GM19452 (cell line): Measurements from ENCODE around the gene RNF41.
"Not testable (repeated sequence)": the region's sequence is repeated elsewhere in the genome, so short reads cannot be mapped to it uniquely, and the experiment has no call there.

Experiments
- ATAC-seq: cut with Tn5 transposase; IDR thresholded peaks from one replicate; pipeline ENCODE4 v1.9.1; 2021; ENCODE audit not compliant: unreplicated experiment

RNF41 gene

DNA sequence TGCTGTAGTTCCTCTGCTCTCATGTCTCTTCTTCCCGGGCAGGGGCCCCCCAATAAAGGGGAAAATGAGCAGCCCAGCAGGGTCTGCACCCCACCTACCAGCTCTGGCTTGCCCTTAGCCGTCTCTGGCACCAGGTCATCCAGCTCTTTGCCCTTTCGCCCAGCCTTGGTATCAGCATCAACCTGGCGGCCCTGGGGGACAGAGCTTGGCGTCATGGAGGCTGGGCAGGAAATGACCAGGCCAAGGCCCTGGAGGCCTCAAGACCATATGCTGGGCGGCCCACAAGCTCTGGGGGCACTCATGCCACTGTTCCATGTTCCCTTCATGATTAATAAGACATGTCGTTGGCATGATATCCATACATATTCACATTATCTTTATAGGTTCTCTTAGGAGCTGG lies 48.9 kb downstream of the RNF41 start:
- ATAC-seq, result no peak

- no peak for ATAC-seq
Measured at GRCh38 chr12:56169229-56169759, 52.4 kb downstream of the RNF41 start.

- no peak for ATAC-seq
Measured at GRCh38 chr12:56165369-56165768, 56.4 kb downstream of the RNF41 start.

GRCh38 chr12:56164345-56164729 lies 57.4 kb downstream of the RNF41 start:
- ATAC-seq, result no peak

- ATAC-seq, result no peak
Measured at GRCh38 chr12:56163533-56164344, 58.0 kb downstream of the RNF41 start.

DNA sequence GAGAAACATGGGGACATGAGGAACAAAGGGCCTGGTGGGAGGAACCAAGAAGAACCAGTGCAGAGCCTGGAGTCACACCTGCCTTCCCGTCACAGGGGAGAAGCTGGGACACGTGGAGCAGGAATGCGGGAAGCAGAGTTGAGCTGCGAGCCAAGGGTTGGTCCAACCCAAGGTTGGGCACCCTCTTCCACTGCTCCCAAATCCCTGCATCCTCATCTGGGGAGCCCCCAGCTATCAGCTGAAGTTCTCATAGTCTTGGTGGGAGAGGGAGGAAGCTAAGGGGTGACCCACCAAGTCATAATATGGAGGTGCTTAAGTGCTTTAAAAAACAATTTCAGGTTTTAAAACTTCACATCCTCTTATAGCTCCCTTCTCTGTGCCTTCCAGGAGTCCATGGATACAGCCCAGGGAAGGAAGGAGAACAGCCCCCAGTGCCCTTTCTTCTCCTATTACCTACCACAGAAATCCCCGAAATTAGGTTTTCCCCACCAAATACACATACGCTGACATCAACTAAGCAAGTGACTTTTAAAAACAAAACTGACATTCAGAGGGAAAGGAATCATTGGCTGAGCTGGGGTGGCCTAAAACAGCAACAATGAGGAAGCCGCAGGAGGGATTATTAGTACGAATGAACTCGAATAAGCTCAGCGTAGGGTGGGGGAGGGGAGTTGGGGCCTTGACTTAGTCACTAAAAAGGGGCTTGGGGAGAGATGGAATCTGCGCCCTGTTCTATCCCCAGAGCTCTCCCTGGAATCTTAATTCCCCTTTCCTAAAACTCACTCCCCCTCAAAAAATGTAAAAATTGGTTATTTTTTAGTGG lies 59.0 kb downstream of the RNF41 start:
- no peak for ATAC-seq

- ATAC-seq, result no peak
Measured at GRCh38 chr12:56161690-56162351, 59.9 kb downstream of the RNF41 start.

DNA sequence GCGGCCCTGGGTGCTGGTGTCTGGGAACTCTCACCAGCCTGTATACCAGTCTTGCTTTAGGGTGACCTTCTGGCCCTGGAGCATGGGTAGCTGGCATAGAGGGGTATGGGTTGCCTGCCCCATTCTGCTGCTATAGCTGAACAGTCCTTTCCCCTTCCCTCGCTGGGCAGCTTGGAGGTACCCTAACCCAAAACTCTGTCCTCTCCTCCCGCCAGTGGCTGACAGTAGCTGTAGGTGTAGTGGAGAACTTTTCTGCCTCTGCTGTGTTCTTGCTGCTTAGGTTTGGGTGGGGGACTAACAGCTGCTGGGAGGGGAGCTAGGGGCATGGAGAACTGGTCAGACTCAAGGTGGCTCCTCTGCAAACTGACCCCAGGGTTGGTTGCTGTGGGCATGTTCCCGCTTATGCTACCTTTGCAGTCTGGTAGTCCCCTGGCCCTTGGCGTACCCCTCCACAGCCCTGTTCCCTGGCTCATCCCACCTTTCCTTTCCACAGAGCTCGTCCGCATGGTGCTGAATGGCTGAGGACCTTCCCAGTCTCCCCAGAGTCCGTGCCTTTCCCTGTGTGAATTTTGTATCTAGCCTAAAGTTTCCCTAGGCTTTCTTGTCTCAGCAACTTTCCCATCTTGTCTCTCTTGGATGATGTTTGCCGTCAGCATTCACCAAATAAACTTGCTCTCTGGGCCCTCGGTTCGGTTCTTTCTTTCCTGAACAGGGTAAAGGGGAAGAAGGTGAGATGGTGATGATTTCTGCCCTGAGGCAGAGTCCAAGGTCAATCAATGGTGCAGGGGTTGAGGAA lies 60.6 kb downstream of the RNF41 start:
- no peak for ATAC-seq

GRCh38 chr12:56160193-56160763 lies 61.4 kb downstream of the RNF41 start:
- ATAC-seq, result no peak

GRCh38 chr12:56159482-56160192 lies 62.1 kb downstream of the RNF41 start:
- ATAC-seq, result no peak

DNA sequence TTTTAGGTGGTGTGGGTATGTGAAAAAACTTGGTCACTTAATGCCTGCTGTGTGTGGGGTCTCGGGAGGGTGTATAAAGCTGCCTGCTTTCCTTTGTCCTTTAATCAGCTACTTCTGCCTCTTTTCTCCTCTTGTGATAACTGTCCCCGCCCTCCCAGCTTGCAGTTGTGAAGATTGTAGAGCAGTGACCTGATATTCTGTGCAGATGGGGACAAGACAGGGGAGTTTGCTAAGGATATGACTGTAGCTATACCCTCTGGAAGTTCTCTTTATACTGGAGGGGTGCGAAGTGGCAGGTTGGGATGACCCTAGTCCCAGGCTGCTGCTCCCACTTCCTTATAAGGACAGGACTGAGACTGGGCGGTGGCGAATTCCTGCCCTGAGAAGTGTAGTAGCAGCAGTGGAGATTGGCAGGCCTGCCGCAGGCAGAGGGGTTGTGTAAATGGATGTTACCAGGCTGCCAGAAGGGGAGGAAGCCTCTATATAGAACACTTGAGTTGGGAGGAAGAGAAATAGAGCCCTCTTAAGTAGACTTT lies 62.7 kb downstream of the RNF41 start:
- ATAC-seq, result no peak

DNA sequence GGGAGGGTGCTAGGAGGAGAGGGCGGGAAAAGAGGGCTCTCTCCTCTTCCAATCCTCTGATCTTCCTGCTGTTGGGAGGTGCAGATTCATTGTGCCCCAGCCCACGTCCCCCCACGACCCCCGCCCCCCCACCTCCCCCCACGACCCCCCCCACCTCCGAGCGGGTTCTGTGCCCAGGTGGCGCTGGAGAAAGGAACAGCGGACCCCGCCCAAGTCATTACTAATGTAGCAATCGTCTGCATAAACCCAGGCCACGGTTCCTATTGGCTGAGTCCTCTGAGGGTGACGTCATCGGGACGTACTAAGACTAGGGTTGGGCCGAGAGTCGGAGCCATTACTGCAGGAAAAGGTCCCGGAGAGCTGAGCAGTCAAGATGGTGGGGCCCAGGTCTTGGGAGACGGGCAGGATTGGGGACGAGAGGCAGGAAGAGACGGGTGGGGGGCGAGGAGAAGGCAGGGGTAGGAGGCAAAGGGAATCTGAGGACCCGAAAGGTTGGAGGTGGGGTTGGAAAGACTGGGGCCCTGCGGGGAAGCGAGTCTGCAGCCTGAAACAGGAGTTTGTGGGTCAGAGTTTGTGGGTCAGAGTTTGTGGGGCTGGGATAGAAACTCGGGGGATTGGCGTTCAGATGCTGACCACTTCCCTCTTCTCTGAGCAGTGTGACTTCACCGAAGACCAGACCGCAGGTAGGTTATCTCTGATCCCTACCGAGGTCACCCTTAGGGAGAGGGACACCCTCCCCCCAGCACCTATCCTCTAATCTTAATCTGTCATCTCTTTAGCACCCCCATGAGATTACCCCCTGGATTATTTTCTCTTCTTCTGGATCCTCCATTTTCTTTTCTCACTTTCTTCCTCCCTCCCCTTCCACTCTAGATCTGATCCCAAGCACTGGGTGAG lies 63.4 kb downstream of the RNF41 start, which contains the start of gene MYL6:
MYL6 (plus strand) TSS at position 331 of the 897 bp plus-strand sequence; CDS start at position 374, 43 bp downstream.
- peak; percentile 76 for ATAC-seq

DNA sequence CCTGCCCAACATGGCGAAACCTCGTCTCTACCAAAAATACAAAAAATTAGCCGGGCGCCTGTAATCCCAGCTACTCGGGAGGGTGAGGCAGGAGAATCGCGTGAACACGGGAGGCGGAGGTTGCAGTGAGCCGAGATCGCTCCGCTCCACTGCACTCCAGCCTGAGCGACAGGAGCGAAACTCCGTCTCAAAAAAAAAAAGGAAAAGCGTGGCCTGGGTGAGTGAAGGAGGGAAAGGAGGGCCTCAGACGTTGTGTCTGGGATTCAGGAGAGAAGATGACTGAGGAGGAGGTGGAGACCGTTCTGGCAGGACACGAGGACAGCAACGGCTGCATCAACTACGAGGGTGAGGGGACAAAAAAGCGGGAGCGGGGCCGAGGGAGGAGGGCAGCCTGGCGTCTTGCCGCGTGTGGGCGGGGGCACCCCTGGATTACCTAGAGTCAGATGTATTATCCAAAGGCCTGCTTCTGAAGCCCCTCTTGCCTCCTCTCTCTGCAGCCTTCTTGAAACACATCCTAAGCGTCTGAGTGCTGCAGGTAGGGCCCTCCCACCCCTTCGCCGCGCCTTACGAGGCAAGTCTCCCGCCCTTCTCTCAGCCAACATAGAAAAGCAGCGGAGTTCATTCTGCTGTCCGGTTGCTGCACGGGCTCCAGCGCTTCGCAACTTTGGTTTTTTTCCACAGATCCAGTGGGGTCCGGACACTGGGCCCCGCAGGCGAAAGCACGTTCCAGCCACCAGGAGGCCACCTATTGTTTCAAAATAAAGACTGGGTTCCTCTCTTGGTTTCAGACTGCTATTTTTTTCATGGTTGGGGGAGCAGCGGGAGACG lies 64.3 kb downstream of the RNF41 start:
- ATAC-seq, result no peak

DNA sequence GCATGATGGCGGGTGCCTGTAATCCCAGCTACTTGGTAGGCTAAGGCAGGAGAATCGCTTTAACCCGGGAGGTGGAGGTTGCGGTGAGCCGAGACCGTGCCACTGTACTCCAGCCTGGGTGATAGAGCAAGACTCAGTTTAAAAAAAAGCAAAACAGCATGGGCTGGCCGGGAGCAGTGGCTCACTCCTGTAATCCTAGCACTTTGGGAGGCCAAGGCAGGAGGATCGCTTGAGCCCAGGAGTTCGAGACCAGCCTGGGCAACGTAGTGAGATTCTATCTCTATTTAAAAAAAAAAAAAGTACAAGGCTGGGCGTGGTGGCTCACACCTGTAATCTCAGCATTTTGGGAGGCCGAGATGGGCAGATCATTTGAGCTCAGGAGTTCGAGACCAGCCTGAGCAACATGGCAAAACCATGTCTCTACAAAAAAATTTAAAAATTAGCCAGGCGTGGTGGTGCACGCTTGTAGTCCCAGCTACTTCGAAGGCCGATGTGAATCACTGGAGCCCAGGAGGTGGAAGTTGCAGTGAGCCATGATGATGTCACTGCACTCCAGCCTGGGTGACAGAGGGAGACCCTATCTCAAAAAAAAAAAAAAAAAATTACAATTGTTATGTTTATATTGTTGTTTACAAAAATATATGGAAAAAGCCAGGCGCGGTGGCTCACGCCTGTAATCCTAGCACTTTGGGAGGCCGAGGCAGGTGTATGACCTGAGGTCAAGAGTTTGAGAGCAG lies 65.1 kb downstream of the RNF41 start:
- ATAC-seq, result not testable (repeated sequence)

GRCh38 chr12:56155256-56155845 lies 66.4 kb downstream of the RNF41 start:
- no peak for ATAC-seq

DNA sequence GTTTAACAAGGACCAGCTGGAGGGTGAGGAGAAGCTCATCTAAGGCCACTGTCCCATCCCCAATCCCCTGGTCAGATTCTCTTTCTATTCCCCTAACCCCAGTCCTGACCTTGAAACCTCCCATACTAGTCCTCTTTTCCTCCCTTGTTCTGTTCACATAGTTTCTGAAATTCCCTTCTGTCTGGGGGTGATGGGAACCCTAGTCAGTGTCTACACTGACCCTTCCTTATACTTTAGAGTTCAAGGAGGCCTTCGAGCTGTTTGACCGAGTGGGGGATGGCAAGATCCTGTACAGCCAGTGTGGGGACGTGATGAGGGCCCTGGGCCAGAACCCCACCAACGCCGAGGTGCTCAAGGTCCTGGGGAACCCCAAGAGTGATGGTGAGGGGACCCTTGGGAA lies 66.9 kb downstream of the RNF41 start:
- no peak for ATAC-seq
